Measurements from ENCODE around the gene LIPM. TPM values are rescaled to one million over a fixed set of nuclear protein-coding genes. Genes with fewer than 3 reads are reported as not detected.

The LIPM gene
- not detected for total RNA-seq

- no peak for DNase-seq (ENCODE audit: low spot score)
Observed at GRCh38 chr10:88802523-88803285, at the start of gene LIPM. Gene LIPM (plus strand): TSS chr10:88802730. CDS start chr10:88802897, 167 bp downstream.

DNA sequence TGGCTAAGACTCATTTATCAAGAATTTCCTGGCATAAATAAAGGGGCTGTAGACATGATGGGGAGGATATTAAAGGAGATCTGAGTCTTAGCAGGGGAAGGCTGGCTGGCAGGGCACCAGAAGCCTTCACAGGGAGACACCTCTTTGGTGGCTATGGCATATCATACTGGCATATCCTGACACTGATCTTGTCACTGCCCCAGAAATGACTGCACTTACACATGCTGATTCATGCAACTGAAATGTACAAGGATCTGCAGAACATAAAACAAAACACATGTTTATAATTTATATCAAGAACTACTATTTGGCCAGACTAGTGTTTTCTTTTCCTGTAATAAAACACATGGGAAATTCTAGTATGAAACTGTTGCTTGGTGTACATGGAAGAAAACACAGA, 48.2 kb upstream of the LIPM start:
- no peak for DNase-seq (ENCODE audit: low spot score)

DNA sequence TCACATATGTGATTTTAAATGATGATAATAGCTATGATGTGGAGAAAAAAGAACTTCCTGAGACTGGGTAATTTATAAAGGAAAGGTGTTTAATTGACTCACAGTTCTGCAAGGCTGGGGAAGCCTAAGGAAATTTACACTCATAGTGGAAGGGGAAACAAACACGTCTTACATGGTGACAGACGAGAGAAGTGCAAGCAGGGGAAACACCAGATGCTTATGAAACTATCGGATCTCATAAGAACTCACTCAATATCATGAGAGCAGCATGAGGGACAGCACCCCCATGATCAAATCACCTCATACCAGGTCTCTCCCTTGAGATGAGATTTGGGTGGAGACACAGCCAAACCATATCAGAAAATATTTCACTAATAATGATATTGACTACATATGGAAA, 46.8 kb upstream of the LIPM start:
- DNase-seq (ENCODE audit: low spot score): no peak

- no peak for DNase-seq (ENCODE audit: low spot score)
Observed at GRCh38 chr10:88756660-88757059, 45.9 kb upstream of the LIPM start.

GRCh38 chr10:88759366-88760101, 43.0 kb upstream of the LIPM start, which contains the start of gene LIPN:
Gene LIPN (plus strand): TSS chr10:88760020. CDS start chr10:88761406, 1,386 bp downstream.
- DNase-seq (ENCODE audit: low spot score): no peak

- DNase-seq (ENCODE audit: low spot score): no peak
Observed at GRCh38 chr10:88762906-88763305, 39.6 kb upstream of the LIPM start.

GRCh38 chr10:88763441-88763840, 39.1 kb upstream of the LIPM start:
- no peak for DNase-seq (ENCODE audit: low spot score)

DNA sequence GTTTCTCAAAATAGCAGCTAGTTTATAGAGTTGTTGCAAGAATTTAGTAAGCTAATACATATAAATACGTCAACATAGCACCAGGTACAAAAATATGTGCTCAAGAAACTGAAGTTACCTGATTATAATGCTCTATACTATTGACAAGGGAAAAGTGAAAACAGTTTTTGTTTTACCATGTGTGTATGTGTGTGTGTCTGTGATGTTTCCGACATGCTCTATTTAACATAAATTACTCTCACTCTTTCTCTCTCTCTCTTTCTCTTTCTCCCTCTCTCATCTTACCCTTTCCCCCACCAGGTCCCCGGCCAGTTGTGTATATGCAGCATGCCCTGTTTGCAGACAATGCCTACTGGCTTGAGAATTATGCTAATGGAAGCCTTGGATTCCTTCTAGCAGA, 38.4 kb upstream of the LIPM start:
- no peak for DNase-seq (ENCODE audit: low spot score)

- no peak for DNase-seq (ENCODE audit: low spot score)
Observed at GRCh38 chr10:88765816-88766215, 36.7 kb upstream of the LIPM start.

DNA sequence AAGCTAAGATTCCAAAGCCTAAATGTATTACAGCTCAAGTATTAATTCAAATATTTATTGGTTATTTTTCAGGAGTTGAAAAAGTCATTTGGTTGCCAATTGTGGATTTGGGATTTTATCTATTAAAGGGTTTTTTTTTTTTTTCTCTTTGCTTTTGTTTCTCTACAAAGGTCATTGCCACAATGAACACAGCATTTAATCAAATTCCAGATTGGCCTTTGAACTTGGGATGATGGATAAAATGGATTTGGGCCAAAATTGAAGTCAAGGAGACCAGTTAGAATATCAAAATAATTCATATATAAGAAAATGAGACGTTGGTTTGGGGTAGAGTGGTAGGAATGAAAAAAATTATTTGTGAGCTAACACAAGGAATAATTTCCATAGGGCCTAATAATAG, 33.1 kb upstream of the LIPM start:
- no peak for DNase-seq (ENCODE audit: low spot score)

- DNase-seq (ENCODE audit: low spot score): no peak
Observed at GRCh38 chr10:88781206-88781605, 21.3 kb upstream of the LIPM start.

GRCh38 chr10:88782222-88782621, 20.3 kb upstream of the LIPM start:
- no peak for DNase-seq (ENCODE audit: low spot score)

DNA sequence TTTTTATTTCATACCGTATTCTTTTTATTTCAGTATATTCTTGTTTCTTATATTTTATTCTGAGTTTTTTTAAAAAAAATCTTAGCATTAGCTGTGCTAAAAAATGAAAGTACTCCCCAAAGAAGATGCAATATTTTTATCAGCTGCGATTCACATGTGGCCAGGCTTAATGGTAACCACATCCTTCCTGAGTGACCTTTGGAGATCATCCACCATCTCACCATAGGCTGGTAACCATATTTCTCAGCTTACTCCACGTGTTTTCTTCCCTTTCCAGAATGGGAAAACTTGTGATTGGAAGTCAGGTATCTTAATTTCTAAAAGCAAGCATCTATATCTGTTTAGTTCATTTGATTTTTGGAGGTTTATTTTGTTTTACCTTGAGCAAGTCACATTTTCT, 18.8 kb upstream of the LIPM start:
- DNase-seq (ENCODE audit: low spot score): no peak

- DNase-seq (ENCODE audit: low spot score): no peak
Observed at GRCh38 chr10:88786032-88786770, 16.3 kb upstream of the LIPM start.

- no peak for DNase-seq (ENCODE audit: low spot score)
Observed at GRCh38 chr10:88787463-88787862, 15.1 kb upstream of the LIPM start.

DNA sequence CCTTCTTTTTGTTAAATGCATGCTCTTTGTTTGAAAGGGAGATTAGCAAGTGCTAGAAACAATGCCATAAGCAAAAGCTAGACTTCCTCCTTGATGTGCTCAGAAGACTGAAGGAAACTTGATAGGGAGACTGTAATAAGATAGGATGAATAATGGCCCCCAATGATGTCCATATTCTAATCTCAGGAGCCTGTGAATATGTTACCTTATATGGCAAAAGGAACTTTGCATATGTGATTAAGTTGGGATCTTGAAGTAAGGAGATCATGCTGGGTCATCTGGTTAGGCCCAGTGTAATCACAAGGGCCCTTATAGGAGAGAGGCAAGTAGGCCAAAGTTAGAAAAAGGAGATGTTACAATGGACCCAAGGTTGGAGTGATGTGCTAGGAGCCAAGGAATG, 13.6 kb upstream of the LIPM start:
- no peak for DNase-seq (ENCODE audit: low spot score)

DNA sequence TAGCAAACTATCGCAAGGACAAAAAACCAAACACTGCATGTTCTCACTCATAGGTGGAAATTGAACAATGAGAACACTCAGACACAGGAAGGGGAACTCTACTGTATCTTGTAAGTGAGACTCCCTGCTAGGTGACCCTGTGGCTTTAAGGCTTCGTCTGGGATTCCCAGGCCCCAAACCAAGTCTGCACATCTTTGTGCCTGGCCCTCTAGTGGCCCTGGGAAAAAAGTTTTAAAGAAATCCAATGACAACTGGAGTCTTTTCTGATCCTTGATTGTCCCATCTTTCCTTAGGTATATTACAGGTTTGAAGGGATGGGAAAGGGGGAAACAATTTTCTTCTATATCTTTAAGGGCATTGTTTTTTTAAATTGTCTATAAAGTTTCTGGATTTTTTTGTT, 10.6 kb upstream of the LIPM start:
- no peak for DNase-seq (ENCODE audit: low spot score)

GRCh38 chr10:88792661-88793060, 9.9 kb upstream of the LIPM start:
- no peak for DNase-seq (ENCODE audit: low spot score)

DNA sequence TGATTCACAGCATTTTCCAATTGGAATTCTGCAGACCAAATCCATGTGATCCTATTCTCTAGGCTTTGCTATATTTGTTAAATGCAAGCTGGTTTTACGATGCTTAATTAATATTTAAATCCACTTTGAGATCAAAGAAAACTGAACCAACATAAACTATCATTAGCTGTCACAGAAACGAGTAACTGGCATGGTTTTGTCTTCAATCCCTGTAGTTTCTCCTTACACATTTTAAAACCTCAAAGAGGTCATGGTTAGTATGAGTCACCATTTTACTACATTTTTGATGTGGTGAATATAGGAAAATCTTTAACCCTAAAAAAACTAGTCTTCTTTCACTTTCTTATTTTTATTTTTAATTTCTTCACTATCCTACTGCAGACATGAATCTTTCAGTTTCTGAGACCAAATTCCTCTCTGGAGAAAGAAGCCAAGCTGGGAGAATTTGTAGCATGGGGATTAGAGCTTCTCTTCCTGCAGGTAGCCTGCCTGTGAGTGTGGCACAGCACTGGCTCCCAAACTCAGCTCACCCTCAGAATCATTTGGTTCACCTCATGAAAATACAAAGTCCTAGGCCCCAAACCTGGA, 8.7 kb upstream of the LIPM start:
- no peak for DNase-seq (ENCODE audit: low spot score)

DNA sequence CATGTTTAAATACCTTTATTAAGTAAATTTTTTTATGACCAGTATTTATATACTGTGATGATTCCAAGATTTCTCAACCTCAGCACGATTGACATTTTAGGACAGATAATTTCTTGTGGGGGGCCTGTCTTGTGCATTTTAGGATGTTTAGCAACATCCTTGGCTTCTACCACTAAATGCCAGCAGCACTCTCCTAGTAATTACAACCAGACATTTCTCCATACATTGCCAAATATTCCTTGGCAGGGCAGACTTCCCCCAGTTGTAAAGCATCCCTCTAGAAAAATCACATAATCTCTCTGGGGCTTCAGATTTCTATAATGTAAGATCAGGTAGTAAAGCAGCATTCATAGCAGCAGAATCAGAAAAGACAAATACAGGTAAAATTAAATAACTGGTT, 7.8 kb upstream of the LIPM start:
- DNase-seq (ENCODE audit: low spot score): no peak

DNA sequence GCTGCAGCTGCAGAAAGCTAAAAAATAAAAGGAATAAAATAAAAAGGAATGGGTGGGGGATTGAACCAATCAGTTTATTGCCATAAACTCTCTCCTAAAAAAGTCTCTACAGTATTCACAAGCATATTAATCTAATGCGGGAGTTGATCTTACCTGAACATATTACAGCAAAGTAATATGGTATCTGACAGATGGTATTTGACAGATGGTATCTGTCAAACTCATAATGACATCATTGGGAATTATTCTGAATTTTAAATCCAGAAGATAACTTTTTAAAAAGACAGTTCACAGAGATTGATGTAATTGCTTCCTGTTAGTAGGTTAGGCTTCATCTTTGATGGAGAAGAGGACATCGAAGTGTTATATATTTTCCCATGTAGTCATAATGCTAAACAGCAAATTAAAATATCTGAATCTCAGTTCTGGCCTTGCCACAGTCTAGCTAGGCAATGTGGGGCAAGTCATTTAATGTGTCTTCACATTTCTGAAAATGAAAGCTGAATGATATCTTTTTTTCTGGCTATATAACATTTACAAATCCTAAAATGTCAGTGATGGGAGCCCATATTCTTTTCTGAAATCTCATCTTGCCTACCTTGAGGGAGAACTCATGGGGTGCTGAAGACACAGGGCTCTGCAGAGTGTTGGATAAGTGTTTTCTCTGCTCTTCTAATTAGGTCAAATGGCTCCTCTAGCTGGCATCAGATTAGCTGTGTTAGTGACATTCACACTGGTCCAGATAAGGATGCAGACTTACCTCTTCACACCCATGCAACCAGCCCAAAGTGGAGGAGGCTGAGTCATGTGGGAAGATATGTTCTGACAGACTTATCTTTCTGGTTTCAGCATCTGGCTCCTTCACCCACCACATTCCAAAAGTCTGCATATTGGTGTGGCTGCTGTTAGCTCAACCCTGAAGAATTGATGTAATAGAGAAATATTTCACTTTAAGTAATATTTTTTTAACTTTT, 2.1 kb upstream of the LIPM start:
- DNase-seq (ENCODE audit: low spot score): no peak

Measured in ureter (tissue), 1 donor.